RWPE2 (cell line): ENCODE measurements around the gene RNF121.

Experiments
- ATAC-seq: fragments of 200-7000 bp; cut with Tn5 transposase; 3 replicates; pipeline ENCODE4 v1.9.1; 2021; ENCODE audit warnings: low read depth
- DNase-seq: peaks from one replicate; pipeline ENCODE4 v3.0.0-alpha.2; 2020; ENCODE audit warnings: low spot score
- H3K27ac ChIP-seq: fragments of 450-650 bp; 2 replicates; pipeline ENCODE4 v1.5.1; 2017; ENCODE audit warnings: mild to moderate bottlenecking; ENCODE audit not compliant: poor library complexity, severe bottlenecking
- H3K27me3 ChIP-seq: fragments of 250-450 bp; sonication (Bioruptor Pico); 2 replicates; pipeline ENCODE4 v1.5.1; 2021; ENCODE audit warnings: mild to moderate bottlenecking, moderate library complexity; ENCODE audit not compliant: insufficient read depth, poor library complexity, severe bottlenecking
- H3K36me3 ChIP-seq: fragments of 250-450 bp; sonication (Bioruptor Pico); 2 replicates; pipeline ENCODE4 v1.5.1; 2020; ENCODE audit warnings: low read depth, mild to moderate bottlenecking, moderate library complexity
- H3K4me1 ChIP-seq: fragments of 250-450 bp; sonication (Bioruptor Pico); 2 replicates; pipeline ENCODE4 v1.5.1; 2021; ENCODE audit warnings: mild to moderate bottlenecking, moderate library complexity; ENCODE audit not compliant: insufficient read depth, poor library complexity, severe bottlenecking
- H3K4me3 ChIP-seq: fragments of 250-450 bp; sonication (Bioruptor Pico); 2 replicates; pipeline ENCODE4 v1.5.1; 2021; ENCODE audit warnings: mild to moderate bottlenecking, moderate library complexity; ENCODE audit not compliant: severe bottlenecking
- H3K9me3 ChIP-seq: fragments of 250-450 bp; sonication (Bioruptor Pico); 2 replicates; pipeline ENCODE4 v1.5.1; 2021; ENCODE audit warnings: mild to moderate bottlenecking, moderate library complexity; ENCODE audit not compliant: severe bottlenecking
- CTCF ChIP-seq: fragments of 450-650 bp; IDR thresholded peaks from one replicate; pipeline ENCODE4 v1.5.1; 2017; ENCODE audit warnings: mild to moderate bottlenecking, moderate library complexity; ENCODE audit not compliant: poor library complexity, severe bottlenecking

The RNF121 gene

GRCh38 chr11:71990701-71991100 lies 61.9 kb downstream of the RNF121 start:
- TF ChIP-seq CTCF, result no peak
- no peak overlapping the region for H3K4me3 ChIP-seq
- H3K27me3 ChIP-seq, result no peaks in the 10 kb centered on the region
- DNase-seq (no peak), ATAC-seq (no peak)
- no peaks in the 10 kb centered on the region for H3K4me1 ChIP-seq
- no peaks in the 10 kb centered on the region for H3K9me3 ChIP-seq
- H3K36me3 ChIP-seq, result peaks cover 25% of the 10 kb centered on the region
- no peak overlapping the region for H3K27ac ChIP-seq

GRCh38 chr11:71991494-71991893 lies 62.6 kb downstream of the RNF121 start:
- ATAC-seq (no peak), DNase-seq (no peak)
- Histone ChIP-seq H3K27me3 (no peaks in the 10 kb centered on the region), H3K36me3 (peaks cover 25% of the 10 kb centered on the region), H3K27ac (no peak overlapping the region), H3K9me3 (no peaks in the 10 kb centered on the region), H3K4me1 (no peaks in the 10 kb centered on the region), H3K4me3 (no peak overlapping the region)
- no peak for TF ChIP-seq CTCF

- no peaks in the 10 kb centered on the region for H3K4me1 ChIP-seq
- DNase-seq, result no peak
- H3K36me3 ChIP-seq, result peaks cover 25% of the 10 kb centered on the region
- no peaks in the 10 kb centered on the region for H3K9me3 ChIP-seq
- H3K27me3 ChIP-seq, result no peaks in the 10 kb centered on the region
- no peak overlapping the region for H3K27ac ChIP-seq
- TF ChIP-seq CTCF, result no peak
- no peak for ATAC-seq
- H3K4me3 ChIP-seq, result no peak overlapping the region
These were observed 63.4 kb downstream of the RNF121 start for GRCh38 chr11:71992136-71992730.

- Histone ChIP-seq H3K4me3 (no peak overlapping the region), H3K9me3 (no peaks in the 10 kb centered on the region), H3K27ac (no peak overlapping the region), H3K36me3 (peaks cover 20% of the 10 kb centered on the region), H3K27me3 (no peaks in the 10 kb centered on the region), H3K4me1 (no peaks in the 10 kb centered on the region)
- no peak for TF ChIP-seq CTCF
- DNase-seq, result no peak
- no peak for ATAC-seq
These were observed 65.9 kb downstream of the RNF121 start for GRCh38 chr11:71994786-71995185.

- no peaks in the 10 kb centered on the region for H3K27me3 ChIP-seq
- DNase-seq (no peak), ATAC-seq (no peak)
- no peak for TF ChIP-seq CTCF
- no peaks in the 10 kb centered on the region for H3K9me3 ChIP-seq
- peaks cover 12% of the 10 kb centered on the region for H3K36me3 ChIP-seq
- no peak overlapping the region for H3K4me3 ChIP-seq
- H3K4me1 ChIP-seq, result no peaks in the 10 kb centered on the region
- no peak overlapping the region for H3K27ac ChIP-seq
These were observed 67.0 kb downstream of the RNF121 start for GRCh38 chr11:71995726-71996291.
